ENCODE measurements around the gene GPR146.

GPR146 gene

GRCh38 chr7:1021931-1022330 is 22.4 kb upstream of the GPR146 start:
- Histone ChIP-seq H3K4ac (ENCODE audit: low read length) (no peak overlapping the region), H3K4me3 (ENCODE audit: low read length in 2 of 2) (no peak overlapping the region), H2BK120ac (ENCODE audit: low read depth, low read length) (no peak overlapping the region), H3K4me2 (ENCODE audit: insufficient read depth, low read length, poor library complexity, severe bottlenecking) (no peak overlapping the region), H3K4me1 (ENCODE audit: control insufficient read depth in 2 of 2, insufficient read depth in 1 of 2, low read depth in 1 of 2, low read length in 2 of 2) (peaks cover 0 to under 1% of the 10 kb centered on the region in 2 donors), H3K9ac (ENCODE audit: low read depth, low read length, poor library complexity) (peak overlapping the region; percentile 30), H3K14ac (ENCODE audit: low read length) (no peak overlapping the region), H4K8ac (ENCODE audit: low read depth, low read length) (no peak overlapping the region), H2BK5ac (ENCODE audit: low read length) (no peak overlapping the region), H3K9me3 (replicated peaks in 1 of 2; ENCODE audit: control insufficient read depth in 2 of 2, insufficient read depth in 1 of 2, low read depth in 1 of 2, low read length in 2 of 2) (peaks cover 12 to 21% of the 10 kb centered on the region in 2 donors), H3K18ac (ENCODE audit: low read length) (no peak overlapping the region), H3K27me3 (ENCODE audit: control insufficient read depth in 3 of 3, insufficient read depth in 3 of 3, low read depth in 1 of 3, low read length in 3 of 3) (no peaks in the 10 kb centered on the region), H4K91ac (ENCODE audit: low read depth, low read length, poor library complexity) (no peak overlapping the region), H3K27ac (replicated peaks; ENCODE audit: low read length) (no peak overlapping the region), H3K36me3 (replicated peaks in 1 of 2; ENCODE audit: control insufficient read depth in 2 of 2, insufficient read depth in 2 of 2, low read length in 2 of 2) (peaks cover 31 to 95% of the 10 kb centered on the region in 2 donors), H2BK15ac (ENCODE audit: low read length) (no peak overlapping the region), H3K79me1 (ENCODE audit: low read depth, low read length) (peaks cover 42% of the 10 kb centered on the region), H2AK5ac (ENCODE audit: low read depth, low read length) (no peak overlapping the region), H2AFZ (ENCODE audit: low read length) (no peak overlapping the region), H3K23ac (ENCODE audit: low read depth, low read length, poor library complexity) (no peak overlapping the region), H2BK12ac (ENCODE audit: low read length) (no peak overlapping the region)
- DNase-seq (ENCODE audit: low spot score), result no peak
- no CpG with 5 or more reads among the region's 25 CpGs for WGBS, 2 donors (ENCODE audit: extremely low coverage in 2 of 2, insufficient read length in 2 of 2, insufficient replicate concordance in 1 of 2)

GRCh38 chr7:1022356-1022755 is 22.0 kb upstream of the GPR146 start:
- Histone ChIP-seq H3K4me2 (ENCODE audit: insufficient read depth, low read length, poor library complexity, severe bottlenecking) (no peak overlapping the region), H2BK5ac (ENCODE audit: low read length) (no peak overlapping the region), H3K18ac (ENCODE audit: low read length) (no peak overlapping the region), H2BK120ac (ENCODE audit: low read depth, low read length) (no peak overlapping the region), H4K8ac (ENCODE audit: low read depth, low read length) (no peak overlapping the region), H3K9me3 (replicated peaks in 1 of 2; ENCODE audit: control insufficient read depth in 2 of 2, insufficient read depth in 1 of 2, low read depth in 1 of 2, low read length in 2 of 2) (peaks cover 12 to 21% of the 10 kb centered on the region in 2 donors), H3K4ac (ENCODE audit: low read length) (no peak overlapping the region), H2AK5ac (ENCODE audit: low read depth, low read length) (no peak overlapping the region), H3K27ac (replicated peaks; ENCODE audit: low read length) (no peak overlapping the region), H4K91ac (ENCODE audit: low read depth, low read length, poor library complexity) (no peak overlapping the region), H3K27me3 (ENCODE audit: control insufficient read depth in 3 of 3, insufficient read depth in 3 of 3, low read depth in 1 of 3, low read length in 3 of 3) (no peaks in the 10 kb centered on the region), H3K4me1 (ENCODE audit: control insufficient read depth in 2 of 2, insufficient read depth in 1 of 2, low read depth in 1 of 2, low read length in 2 of 2) (peaks cover 3% of the 10 kb centered on the region in 2 donors), H2BK15ac (ENCODE audit: low read length) (no peak overlapping the region), H3K79me1 (ENCODE audit: low read depth, low read length) (peaks cover 38% of the 10 kb centered on the region), H3K36me3 (replicated peaks in 1 of 2; ENCODE audit: control insufficient read depth in 2 of 2, insufficient read depth in 2 of 2, low read length in 2 of 2) (peaks cover 31 to 94% of the 10 kb centered on the region in 2 donors), H3K14ac (ENCODE audit: low read length) (no peak overlapping the region), H3K4me3 (ENCODE audit: low read length in 2 of 2) (no peak overlapping the region), H2AFZ (ENCODE audit: low read length) (no peak overlapping the region), H3K9ac (ENCODE audit: low read depth, low read length, poor library complexity) (no peak overlapping the region), H3K23ac (ENCODE audit: low read depth, low read length, poor library complexity) (no peak overlapping the region), H2BK12ac (ENCODE audit: low read length) (no peak overlapping the region)
- no CpG with 5 or more reads among the region's 17 CpGs for WGBS, 2 donors (ENCODE audit: extremely low coverage in 2 of 2, insufficient read length in 2 of 2, insufficient replicate concordance in 1 of 2)
- DNase-seq (ENCODE audit: low spot score), result no peak

GRCh38 chr7:1022801-1023465 is 21.4 kb upstream of the GPR146 start:
- Histone ChIP-seq H3K4me1 (ENCODE audit: control insufficient read depth in 2 of 2, insufficient read depth in 1 of 2, low read depth in 1 of 2, low read length in 2 of 2) (peaks cover 3% of the 10 kb centered on the region in 2 donors), H2BK120ac (ENCODE audit: low read depth, low read length) (no peak overlapping the region), H2BK15ac (ENCODE audit: low read length) (no peak overlapping the region), H3K4ac (ENCODE audit: low read length) (no peak overlapping the region), H3K14ac (ENCODE audit: low read length) (no peak overlapping the region), H3K9me3 (replicated peaks in 1 of 2; ENCODE audit: control insufficient read depth in 2 of 2, insufficient read depth in 1 of 2, low read depth in 1 of 2, low read length in 2 of 2) (peaks cover 12 to 21% of the 10 kb centered on the region in 2 donors), H2BK5ac (ENCODE audit: low read length) (no peak overlapping the region), H2BK12ac (ENCODE audit: low read length) (no peak overlapping the region), H3K9ac (ENCODE audit: low read depth, low read length, poor library complexity) (no peak overlapping the region), H3K79me1 (ENCODE audit: low read depth, low read length) (peaks cover 37% of the 10 kb centered on the region), H3K23ac (ENCODE audit: low read depth, low read length, poor library complexity) (peak overlapping the region; percentile 52), H3K4me2 (ENCODE audit: insufficient read depth, low read length, poor library complexity, severe bottlenecking) (no peak overlapping the region), H4K91ac (ENCODE audit: low read depth, low read length, poor library complexity) (no peak overlapping the region), H2AK5ac (ENCODE audit: low read depth, low read length) (no peak overlapping the region), H3K18ac (ENCODE audit: low read length) (peak overlapping the region; percentile 48), H3K27me3 (ENCODE audit: control insufficient read depth in 3 of 3, insufficient read depth in 3 of 3, low read depth in 1 of 3, low read length in 3 of 3) (no peaks in the 10 kb centered on the region), H2AFZ (ENCODE audit: low read length) (no peak overlapping the region), H4K8ac (ENCODE audit: low read depth, low read length) (no peak overlapping the region), H3K27ac (replicated peaks; ENCODE audit: low read length) (no peak overlapping the region), H3K36me3 (replicated peaks in 1 of 2; ENCODE audit: control insufficient read depth in 2 of 2, insufficient read depth in 2 of 2, low read length in 2 of 2) (peaks cover 31 to 91% of the 10 kb centered on the region in 2 donors), H3K4me3 (ENCODE audit: low read length in 2 of 2) (no peak overlapping the region)
- WGBS, 2 donors (ENCODE audit: extremely low coverage in 2 of 2, insufficient read length in 2 of 2, insufficient replicate concordance in 1 of 2), result no CpG with 5 or more reads among the region's 45 CpGs
- no peak for DNase-seq (ENCODE audit: low spot score)

GRCh38 chr7:1024331-1024841 is 20.0 kb upstream of the GPR146 start:
- no CpG with 5 or more reads among the region's 15 CpGs for WGBS, 2 donors (ENCODE audit: extremely low coverage in 2 of 2, insufficient read length in 2 of 2, insufficient replicate concordance in 1 of 2)

More at GRCh38 chr7:1024331-1024841, 20.0 kb upstream of the GPR146 start:
- no peak overlapping the region for H2AFZ ChIP-seq (ENCODE audit: low read length)
- no peak overlapping the region for H3K14ac ChIP-seq (ENCODE audit: low read length)
- peaks cover 12 to 21% of the 10 kb centered on the region in 2 donors for H3K9me3 ChIP-seq (replicated peaks in 1 of 2; ENCODE audit: control insufficient read depth in 2 of 2, insufficient read depth in 1 of 2, low read depth in 1 of 2, low read length in 2 of 2)
- peaks cover 10 to 12% of the 10 kb centered on the region in 2 donors for H3K4me1 ChIP-seq (ENCODE audit: control insufficient read depth in 2 of 2, insufficient read depth in 1 of 2, low read depth in 1 of 2, low read length in 2 of 2)
- H2BK5ac ChIP-seq (ENCODE audit: low read length), result peak overlapping the region; percentile 83
- H4K91ac ChIP-seq (ENCODE audit: low read depth, low read length, poor library complexity), result no peak overlapping the region
- no peak overlapping the region for H2BK120ac ChIP-seq (ENCODE audit: low read depth, low read length)
- no peak overlapping the region for H2BK12ac ChIP-seq (ENCODE audit: low read length)
- peaks cover 24 to 77% of the 10 kb centered on the region in 2 donors for H3K36me3 ChIP-seq (replicated peaks in 1 of 2; ENCODE audit: control insufficient read depth in 2 of 2, insufficient read depth in 2 of 2, low read length in 2 of 2)
- H3K18ac ChIP-seq (ENCODE audit: low read length), result no peak overlapping the region
- peaks cover 33% of the 10 kb centered on the region for H3K79me1 ChIP-seq (ENCODE audit: low read depth, low read length)
- no peaks in the 10 kb centered on the region for H3K27me3 ChIP-seq (ENCODE audit: control insufficient read depth in 3 of 3, insufficient read depth in 3 of 3, low read depth in 1 of 3, low read length in 3 of 3)
- H3K9ac ChIP-seq (ENCODE audit: low read depth, low read length, poor library complexity), result no peak overlapping the region
- H2BK15ac ChIP-seq (ENCODE audit: low read length), result no peak overlapping the region
- H4K8ac ChIP-seq (ENCODE audit: low read depth, low read length), result no peak overlapping the region
- H3K23ac ChIP-seq (ENCODE audit: low read depth, low read length, poor library complexity), result no peak overlapping the region
- no peak for DNase-seq (ENCODE audit: low spot score)
- no peak overlapping the region for H3K4me3 ChIP-seq (ENCODE audit: low read length in 2 of 2)
- no peak overlapping the region for H3K4me2 ChIP-seq (ENCODE audit: insufficient read depth, low read length, poor library complexity, severe bottlenecking)
- peak overlapping the region; percentile 10 for H2AK5ac ChIP-seq (ENCODE audit: low read depth, low read length)
- no peak overlapping the region for H3K27ac ChIP-seq (replicated peaks; ENCODE audit: low read length)
- H3K4ac ChIP-seq (ENCODE audit: low read length), result no peak overlapping the region
